ENCODE results near the gene MPHOSPH6.

The MPHOSPH6 gene

GRCh38 chr16:82178352-82178751 lies 8.3 kb upstream of the MPHOSPH6 start:
- no peak overlapping the region for H3K4me3 ChIP-seq (replicated peaks; ENCODE audit: insufficient read depth, low read length)
- no peak for DNase-seq (ENCODE audit: low read depth in 1 of 2, low spot score in 1 of 2)
- TF ChIP-seq GABPA (IDR thresholded peaks at IDR 0.05; ENCODE audit: low read depth) (no peak), CTCF (IDR thresholded peaks at IDR 0.05; ENCODE audit: insufficient read depth, low read length) (no peak), SPI1 (IDR thresholded peaks at IDR 0.05; ENCODE audit: borderline replicate concordance, low read depth) (no peak), REST (IDR thresholded peaks at IDR 0.05; ENCODE audit: insufficient replicate concordance, low read depth) (no peak), POLR2AphosphoS5 (IDR thresholded peaks at IDR 0.05; ENCODE audit: low read depth) (no peak)
- H3K27me3 ChIP-seq (ENCODE audit: insufficient read depth, poor library complexity, severe bottlenecking), result no peaks in the 10 kb centered on the region
- H3K27ac ChIP-seq (replicated peaks), result no peak overlapping the region

GRCh38 chr16:82177555-82177954 lies 7.5 kb upstream of the MPHOSPH6 start:
- no peak for TF ChIP-seq POLR2AphosphoS5 (IDR thresholded peaks at IDR 0.05; ENCODE audit: low read depth)
- no peak for TF ChIP-seq GABPA (IDR thresholded peaks at IDR 0.05; ENCODE audit: low read depth)
- no peak for TF ChIP-seq SPI1 (IDR thresholded peaks at IDR 0.05; ENCODE audit: borderline replicate concordance, low read depth)
- no peak for TF ChIP-seq CTCF (IDR thresholded peaks at IDR 0.05; ENCODE audit: insufficient read depth, low read length)
- no peak for TF ChIP-seq REST (IDR thresholded peaks at IDR 0.05; ENCODE audit: insufficient replicate concordance, low read depth)
- H3K27me3 ChIP-seq (ENCODE audit: insufficient read depth, poor library complexity, severe bottlenecking), result peaks cover 2% of the 10 kb centered on the region
- no peak overlapping the region for H3K4me3 ChIP-seq (replicated peaks; ENCODE audit: insufficient read depth, low read length)
- no peak for DNase-seq (ENCODE audit: low read depth in 1 of 2, low spot score in 1 of 2)
- no peak overlapping the region for H3K27ac ChIP-seq (replicated peaks)

GRCh38 chr16:82176204-82176603 lies 6.2 kb upstream of the MPHOSPH6 start:
- H3K27ac ChIP-seq (replicated peaks), result no peak overlapping the region

More at GRCh38 chr16:82176204-82176603, 6.2 kb upstream of the MPHOSPH6 start:
- TF ChIP-seq SPI1 (IDR thresholded peaks at IDR 0.05; ENCODE audit: borderline replicate concordance, low read depth), result no peak
- no peak for TF ChIP-seq CTCF (IDR thresholded peaks at IDR 0.05; ENCODE audit: insufficient read depth, low read length)
- TF ChIP-seq REST (IDR thresholded peaks at IDR 0.05; ENCODE audit: insufficient replicate concordance, low read depth), result no peak
- TF ChIP-seq POLR2AphosphoS5 (IDR thresholded peaks at IDR 0.05; ENCODE audit: low read depth), result no peak
- TF ChIP-seq GABPA (IDR thresholded peaks at IDR 0.05; ENCODE audit: low read depth), result no peak
- peaks cover 9% of the 10 kb centered on the region for H3K27me3 ChIP-seq (ENCODE audit: insufficient read depth, poor library complexity, severe bottlenecking)
- H3K4me3 ChIP-seq (replicated peaks; ENCODE audit: insufficient read depth, low read length), result no peak overlapping the region
- no peak for DNase-seq (ENCODE audit: low read depth in 1 of 2, low spot score in 1 of 2)

All from HL-60 (cell line).